Hypothalamus (tissue), 51 donors: ENCODE results near the gene MAP3K7.

Experiments used
- DNase-seq, 51 donors: peaks; one replicate each; lab custom pipeline; 2025; lab: John Stamatoyannopoulos, UW

The MAP3K7 gene

GRCh38 chr6:90586836-90587638 lies at the start of gene MAP3K7:
Gene MAP3K7 (minus strand): TSS chr6:90587072. CDS start chr6:90586883, 189 bp downstream.
- peak; percentile 56 to 99 (median 91) for DNase-seq

GRCh38 chr6:90631046-90631445 lies 44.2 kb upstream of the MAP3K7 start:
- no peak for DNase-seq

GRCh38 chr6:90621581-90621980 lies 34.7 kb upstream of the MAP3K7 start:
- no peak for DNase-seq

- no peak for DNase-seq
These were observed 32.3 kb upstream of the MAP3K7 start for GRCh38 chr6:90619221-90619620.

GRCh38 chr6:90612313-90612680 lies 25.4 kb upstream of the MAP3K7 start:
- DNase-seq, result no peak

GRCh38 chr6:90611543-90612312 lies 24.9 kb upstream of the MAP3K7 start:
- peak in 3 of 51 donors; percentile 1 to 29 (median 4) for DNase-seq

GRCh38 chr6:90610751-90611542 lies 24.1 kb upstream of the MAP3K7 start:
- peak in 40 of 51 donors; percentile 7 to 85 (median 36) for DNase-seq

GRCh38 chr6:90610301-90610750 lies 23.5 kb upstream of the MAP3K7 start:
- peak in 20 of 51 donors; percentile 5 to 85 (median 19) for DNase-seq

- DNase-seq, result no peak
These were observed 19.0 kb upstream of the MAP3K7 start for GRCh38 chr6:90605749-90606340.

- no peak for DNase-seq
These were observed 17.7 kb upstream of the MAP3K7 start for GRCh38 chr6:90604546-90604945.

- DNase-seq, result no peak
These were observed 12.3 kb upstream of the MAP3K7 start for GRCh38 chr6:90599151-90599550.

GRCh38 chr6:90598192-90598951 lies 11.5 kb upstream of the MAP3K7 start:
- DNase-seq, result no peak

- no peak for DNase-seq
These were observed 10.2 kb upstream of the MAP3K7 start for GRCh38 chr6:90596967-90597539.

GRCh38 chr6:90595854-90596253 lies 9.0 kb upstream of the MAP3K7 start:
- no peak for DNase-seq

- peak in 5 of 51 donors; percentile 27 to 53 (median 34) for DNase-seq
These were observed 381 bp downstream of the MAP3K7 start for GRCh38 chr6:90586546-90586835.

- DNase-seq, result no peak
These were observed 2.1 kb downstream of the MAP3K7 start for GRCh38 chr6:90584636-90585255.

- no peak for DNase-seq
These were observed 2.9 kb downstream of the MAP3K7 start for GRCh38 chr6:90583836-90584481.

GRCh38 chr6:90583179-90583835 lies 3.6 kb downstream of the MAP3K7 start:
- DNase-seq, result no peak
